H1 (cell line): ENCODE results near the gene KSR2.

Experiments
- CBX5 ChIP-seq: fragments of 300-800, 300-1000 bp; sonication (generic); IDR thresholded peaks from 2 replicates; pipeline ENCODE4 v1.7.1; 2016; ENCODE audit warnings: antibody characterized with exemption, low read length, low read depth
- EZH2 ChIP-seq: fragments of 200-600 bp; sonication (generic); IDR thresholded peaks from 2 replicates; pipeline ENCODE4 v1.7.1; 2012; ENCODE audit warnings: low read depth, mild to moderate bottlenecking, moderate library complexity, low read length, inconsistent platforms; ENCODE audit not compliant: severe bottlenecking
- HDAC6 ChIP-seq: IDR thresholded peaks from one replicate; pipeline ENCODE4 v1.7.1; 2012; ENCODE audit warnings: low read depth, mild to moderate bottlenecking, inconsistent platforms, low read length, moderate library complexity
- POLR2A ChIP-seq, 2 experiments: IDR thresholded peaks; 1 replicate in 1 of 2; 2 replicates in 1 of 2; pipeline ENCODE4 v1.6.1; 2011; ENCODE audit warnings: low read depth in 2 of 2, low read length in 2 of 2, mild to moderate bottlenecking in 2 of 2; ENCODE audit errors: control extremely low read depth in 1 of 2
- POLR2AphosphoS5 ChIP-seq: IDR thresholded peaks from 2 replicates; pipeline ENCODE4 v1.6.1; 2011; ENCODE audit warnings: low read depth, low read length
- RAD21 ChIP-seq, 2 experiments: IDR thresholded peaks in 1 of 2; conservative IDR thresholded peaks in 1 of 2; 2 replicates each; pipeline ENCODE4 v1.6.1; 2011; ENCODE audit warnings: low read depth in 2 of 2, low read length in 2 of 2, improper control_type of control experiment in 1 of 2, inconsistent platforms in 1 of 2, mild to moderate bottlenecking in 1 of 2, moderate library complexity in 1 of 2
- RNF2 ChIP-seq: fragments of 200-900, 300-1000 bp; sonication (generic); IDR thresholded peaks from 2 replicates; pipeline ENCODE4 v1.7.1; 2016; ENCODE audit warnings: borderline replicate concordance, low read depth, mild to moderate bottlenecking, antibody characterized with exemption, low read length; ENCODE audit not compliant: poor library complexity, severe bottlenecking; ENCODE audit errors: missing control alignments
- RXRA ChIP-seq: IDR thresholded peaks from 2 replicates; pipeline ENCODE4 v1.6.1; 2011; ENCODE audit warnings: low read depth, mild to moderate bottlenecking, low read length, moderate library complexity; ENCODE audit not compliant: insufficient read depth
- SP1 ChIP-seq: IDR thresholded peaks from 2 replicates; pipeline ENCODE4 v1.6.1; 2011; ENCODE audit warnings: low read depth, low read length
- SP2 ChIP-seq: IDR thresholded peaks from 2 replicates; pipeline ENCODE4 v1.6.1; 2012; ENCODE audit warnings: mild to moderate bottlenecking, low read length, inconsistent platforms
- TAF1 ChIP-seq: IDR thresholded peaks from 2 replicates; pipeline ENCODE4 v1.6.1; 2011; ENCODE audit warnings: mild to moderate bottlenecking, low read depth, low read length
- TAF7 ChIP-seq: optimal IDR thresholded peaks from 2 replicates; pipeline ENCODE3; 2011; ENCODE audit warnings: low read depth, mild to moderate bottlenecking, inconsistent platforms, low read length, moderate library complexity, borderline replicate concordance
- TF ChIP-seq, protein P1 (sequence below), 3 experiments: IDR thresholded peaks; 1 replicate in 2 of 3; 2 replicates in 1 of 3; pipeline versions ENCODE4 v1.5.1 to v1.6.1; 2011; ENCODE audit warnings: low read length in 3 of 3, mild to moderate bottlenecking in 3 of 3, inconsistent platforms in 2 of 3, low read depth in 1 of 3, moderate library complexity in 1 of 3; ENCODE audit not compliant: insufficient read depth in 1 of 3; ENCODE audit errors: control extremely low read depth in 1 of 3
- TF ChIP-seq, protein P2 (sequence below): IDR thresholded peaks from 2 replicates; pipeline ENCODE4 v1.6.1; 2012; ENCODE audit warnings: low read length, inconsistent platforms

DNA sequence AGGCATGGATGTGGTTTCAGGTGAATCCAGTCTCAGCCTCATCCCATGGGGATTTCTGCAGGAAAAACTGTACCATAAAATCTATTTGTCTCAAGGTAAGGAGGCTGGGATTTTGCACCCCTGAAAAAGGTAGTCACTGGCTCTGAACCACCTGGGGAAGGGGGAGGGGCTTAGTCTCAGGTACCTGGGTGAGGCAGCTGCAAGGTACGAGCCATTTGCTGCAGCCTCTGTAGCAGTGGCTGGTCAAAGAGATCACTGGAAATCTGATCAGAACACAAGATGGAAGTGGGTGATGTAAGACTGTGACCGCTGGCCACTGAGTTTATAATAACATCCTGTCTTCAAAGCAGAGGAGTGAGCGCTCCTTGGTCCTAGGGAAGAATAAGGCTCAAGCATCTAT lies 397.5 kb downstream of the KSR2 start:
- TF ChIP-seq SP2 = no peak
- no peak for TF ChIP-seq SP1
- TF ChIP-seq TAF1 = no peak
- TF ChIP-seq, protein P1, sequence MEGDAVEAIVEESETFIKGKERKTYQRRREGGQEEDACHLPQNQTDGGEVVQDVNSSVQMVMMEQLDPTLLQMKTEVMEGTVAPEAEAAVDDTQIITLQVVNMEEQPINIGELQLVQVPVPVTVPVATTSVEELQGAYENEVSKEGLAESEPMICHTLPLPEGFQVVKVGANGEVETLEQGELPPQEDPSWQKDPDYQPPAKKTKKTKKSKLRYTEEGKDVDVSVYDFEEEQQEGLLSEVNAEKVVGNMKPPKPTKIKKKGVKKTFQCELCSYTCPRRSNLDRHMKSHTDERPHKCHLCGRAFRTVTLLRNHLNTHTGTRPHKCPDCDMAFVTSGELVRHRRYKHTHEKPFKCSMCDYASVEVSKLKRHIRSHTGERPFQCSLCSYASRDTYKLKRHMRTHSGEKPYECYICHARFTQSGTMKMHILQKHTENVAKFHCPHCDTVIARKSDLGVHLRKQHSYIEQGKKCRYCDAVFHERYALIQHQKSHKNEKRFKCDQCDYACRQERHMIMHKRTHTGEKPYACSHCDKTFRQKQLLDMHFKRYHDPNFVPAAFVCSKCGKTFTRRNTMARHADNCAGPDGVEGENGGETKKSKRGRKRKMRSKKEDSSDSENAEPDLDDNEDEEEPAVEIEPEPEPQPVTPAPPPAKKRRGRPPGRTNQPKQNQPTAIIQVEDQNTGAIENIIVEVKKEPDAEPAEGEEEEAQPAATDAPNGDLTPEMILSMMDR (IDR thresholded peaks at IDR 0.05; ENCODE audit: control extremely low read depth in 1 of 3, insufficient read depth in 1 of 3, low read depth in 1 of 3, low read length in 3 of 3) = no peak
- no peak for TF ChIP-seq RXRA
- TF ChIP-seq POLR2AphosphoS5 = no peak
- TF ChIP-seq EZH2 = no peak
- TF ChIP-seq POLR2A (IDR thresholded peaks at IDR 0.05; ENCODE audit: control extremely low read depth in 1 of 2, low read depth in 2 of 2, low read length in 2 of 2) = no peak
- TF ChIP-seq, protein P2, sequence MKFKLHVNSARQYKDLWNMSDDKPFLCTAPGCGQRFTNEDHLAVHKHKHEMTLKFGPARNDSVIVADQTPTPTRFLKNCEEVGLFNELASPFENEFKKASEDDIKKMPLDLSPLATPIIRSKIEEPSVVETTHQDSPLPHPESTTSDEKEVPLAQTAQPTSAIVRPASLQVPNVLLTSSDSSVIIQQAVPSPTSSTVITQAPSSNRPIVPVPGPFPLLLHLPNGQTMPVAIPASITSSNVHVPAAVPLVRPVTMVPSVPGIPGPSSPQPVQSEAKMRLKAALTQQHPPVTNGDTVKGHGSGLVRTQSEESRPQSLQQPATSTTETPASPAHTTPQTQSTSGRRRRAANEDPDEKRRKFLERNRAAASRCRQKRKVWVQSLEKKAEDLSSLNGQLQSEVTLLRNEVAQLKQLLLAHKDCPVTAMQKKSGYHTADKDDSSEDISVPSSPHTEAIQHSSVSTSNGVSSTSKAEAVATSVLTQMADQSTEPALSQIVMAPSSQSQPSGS = no peak
- TF ChIP-seq RAD21 (IDR thresholded peaks at IDR 0.05 in 1 of 2, conservative IDR thresholded peaks at IDR 0.05 in 1 of 2; ENCODE audit: low read depth in 2 of 2, low read length in 2 of 2) = no peak
- no peak for TF ChIP-seq RNF2
- TF ChIP-seq TAF7 = no peak
- no peak for TF ChIP-seq HDAC6
- no peak for TF ChIP-seq CBX5
